Endothelial cell of umbilical vein (primary cell): ENCODE measurements around the gene EHMT1. TPM values are rescaled to one million over a fixed set of nuclear protein-coding genes. Genes with fewer than 3 reads are reported as not detected.
"Not testable (repeated sequence)": the region's sequence is repeated elsewhere in the genome, so short reads cannot be mapped to it uniquely, and the experiment has no call there.

ENCODE experiments used
- BruUV-seq: library from RNA; stranded (reverse); fragments of 400-500 nt; replicated peaks from 2 replicates; lab custom pipeline; 2021; lab: Mats Ljungman, UMichigan
- CTCF ChIA-PET: fragments of 300-600, 350-600 bp; sonication (Branson Sonifier 250); formaldehyde crosslinking; loops from one replicate; lab custom pipeline; 2021; ENCODE audit warnings: antibody characterized with exemption, inconsistent platforms; lab: Charles Lee
- POLR2A ChIA-PET: fragments of 300-600, 350-600 bp; sonication (Branson Sonifier 250); formaldehyde crosslinking; loops from one replicate; lab custom pipeline; 2021; ENCODE audit warnings: antibody characterized with exemption, inconsistent platforms; lab: Charles Lee
- DNase-seq: peaks from one replicate; pipeline ENCODE4 v3.0.0-alpha.2; 2011; ENCODE audit warnings: low read depth, low spot score
- FAIRE-seq: peaks from 2 replicates; lab custom pipeline; 2011; peaks lifted over from hg19 to GRCh38; lab: Jason Lieb, UNC
- H2AFZ ChIP-seq: 2 replicates; pipeline ENCODE4 v1.6.0; 2012; ENCODE audit warnings: low read depth, low read length, control low read depth, inconsistent platforms
- H3K27ac ChIP-seq: 2 replicates; pipeline ENCODE4 v1.5.1; 2011; ENCODE audit warnings: low read depth, mild to moderate bottlenecking, control low read depth, low read length, moderate library complexity; ENCODE audit not compliant: insufficient read depth
- H3K27me3 ChIP-seq, 2 experiments: 2 replicates each; pipeline versions ENCODE4 v1.6.0 to v1.6.1; 2011; ENCODE audit warnings: low read length in 2 of 2, mixed read lengths in 1 of 2; ENCODE audit not compliant: control insufficient read depth in 2 of 2, insufficient read depth in 2 of 2
- H3K36me3 ChIP-seq, 2 experiments: 2 replicates in 1 of 2; 3 replicates in 1 of 2; pipeline ENCODE4 v1.5.1; 2011; ENCODE audit warnings: low read length in 2 of 2, mild to moderate bottlenecking in 1 of 2, moderate library complexity in 1 of 2; ENCODE audit not compliant: control insufficient read depth in 2 of 2, insufficient read depth in 2 of 2; ENCODE audit errors: extremely low read depth in 1 of 2
- H3K4me1 ChIP-seq: 3 replicates; pipeline ENCODE4 v1.5.1; 2011; ENCODE audit warnings: mild to moderate bottlenecking, low read length; ENCODE audit not compliant: control insufficient read depth, insufficient read depth; ENCODE audit errors: extremely low read depth
- H3K4me2 ChIP-seq: 2 replicates; pipeline ENCODE4 v1.6.1; 2011; ENCODE audit warnings: low read length, control low read depth, mixed read lengths; ENCODE audit not compliant: insufficient read depth
- H3K4me3 ChIP-seq, 3 experiments: fragments of 200-600 bp in 1 of 3; sonication (generic), shearing (Covaris generic) in 1 of 3; replicated peaks in 1 of 3; 2 replicates each; pipeline ENCODE4 v1.5.1; 2011 to 2016; ENCODE audit warnings: control low read depth in 3 of 3, low read length in 3 of 3, mild to moderate bottlenecking in 2 of 3, inconsistent platforms in 1 of 3, low read depth in 1 of 3, moderate library complexity in 1 of 3; ENCODE audit not compliant: insufficient read depth in 1 of 3
- H3K79me2 ChIP-seq: 2 replicates; pipeline ENCODE4 v1.6.0; 2012; ENCODE audit warnings: low read length, inconsistent platforms; ENCODE audit not compliant: control insufficient read depth, insufficient read depth
- H3K9ac ChIP-seq: replicated peaks from 2 replicates; pipeline ENCODE3; 2011; ENCODE audit warnings: low read length, control low read depth; ENCODE audit not compliant: insufficient read depth; ENCODE audit errors: extremely low read depth
- H3K9me1 ChIP-seq: replicated peaks from 3 replicates; pipeline ENCODE4 v1.6.0; 2011; ENCODE audit warnings: mild to moderate bottlenecking, low read length; ENCODE audit not compliant: control insufficient read depth, insufficient read depth; ENCODE audit errors: extremely low read depth
- H3K9me3 ChIP-seq: replicated peaks from 2 replicates; pipeline ENCODE4 v1.5.1; 2012; ENCODE audit warnings: low read length, inconsistent platforms; ENCODE audit not compliant: control insufficient read depth, insufficient read depth
- H4K20me1 ChIP-seq: replicated peaks from 2 replicates; pipeline ENCODE3; 2011; ENCODE audit warnings: mild to moderate bottlenecking, low read length; ENCODE audit not compliant: control insufficient read depth, insufficient read depth; ENCODE audit errors: extremely low read depth
- CTCF ChIP-seq, 2 donors: IDR thresholded peaks; 1 replicate in 1 of 2; 2 replicates in 1 of 2; pipeline ENCODE4 v1.5.1; 2011; ENCODE audit warnings: low read length in 2 of 2, mild to moderate bottlenecking in 2 of 2, moderate library complexity in 2 of 2, control low read depth in 1 of 2, inconsistent platforms in 1 of 2, low read depth in 1 of 2; ENCODE audit not compliant: insufficient read depth in 1 of 2; ENCODE audit errors: extremely low read depth in 1 of 2
- EZH2 ChIP-seq: IDR thresholded peaks from 2 replicates; pipeline ENCODE4 v1.6.1; 2012; ENCODE audit warnings: borderline replicate concordance, low read depth, mild to moderate bottlenecking, moderate library complexity, low read length, inconsistent platforms; ENCODE audit not compliant: severe bottlenecking
- FOS ChIP-seq: IDR thresholded peaks from 2 replicates; pipeline ENCODE4 v1.6.1; 2011; ENCODE audit warnings: mild to moderate bottlenecking, low read length, moderate library complexity, borderline replicate concordance; ENCODE audit not compliant: insufficient read depth
- GATA2 ChIP-seq: IDR thresholded peaks from 2 replicates; pipeline ENCODE4 v1.7.0; 2011; ENCODE audit warnings: low read depth, mild to moderate bottlenecking, moderate library complexity, mixed read lengths, low read length; ENCODE audit not compliant: insufficient read length, insufficient read depth
- JUN ChIP-seq: IDR thresholded peaks from 2 replicates; pipeline ENCODE4 v1.6.1; 2011; ENCODE audit warnings: borderline replicate concordance, low read depth; ENCODE audit not compliant: insufficient read length, insufficient read depth
- MAX ChIP-seq: IDR thresholded peaks from 2 replicates; pipeline ENCODE4 v1.6.1; 2011; ENCODE audit not compliant: insufficient read depth, insufficient read length
- MYC ChIP-seq: IDR thresholded peaks from one replicate; pipeline ENCODE4 v1.6.1; 2011; ENCODE audit warnings: mild to moderate bottlenecking, low read depth, low read length
- POLR2A ChIP-seq: IDR thresholded peaks from 2 replicates; pipeline ENCODE4 v1.6.1; 2012; ENCODE audit warnings: low read depth, mild to moderate bottlenecking, control low read depth, low read length
- POLR2AphosphoS5 ChIP-seq: IDR thresholded peaks from 2 replicates; pipeline ENCODE4 v1.6.1; 2012; ENCODE audit warnings: low read depth, mild to moderate bottlenecking, control low read depth, low read length, moderate library complexity; ENCODE audit not compliant: insufficient read depth
- dilution Hi-C: fragments of 300-500 bp; cut with MboI; formaldehyde crosslinking; loops from one replicate; pipeline ENCODE4 v1.15.0; 2019; ENCODE audit warnings: low sequenced_read_pairs; ENCODE audit not compliant: extremely low pct_ligation_motif_present
- intact Hi-C: fragments of 100-400 bp; cut with micrococcal nuclease; formaldehyde crosslinking; loops from one replicate; pipeline ENCODE4 v1.10.0; 2022
- polyA plus RNA-seq, 4 experiments: library from polyadenylated mRNA; depleted of rRNA in 3 of 4; stranded (reverse) in 3 of 4; unstranded in 1 of 4; fragments of >200 nt; gene quantifications; 2 replicates each; pipeline versions ENCODE4 v1.2.1 to v1.2.3, GENCODE V29; 2011 to 2012; ENCODE audit warnings: missing spikeins in 1 of 4
- total RNA-seq: library from RNA; stranded (reverse); gene quantifications from 2 replicates; pipeline ENCODE4 v1.2.3, GENCODE V29; 2021

The EHMT1 gene
- total and polyA plus RNA-seq, 2 donors (not counting 3 experiments of a cell fraction or from before 2014, with no cell fraction given) = 48.2 to 104 TPM

- FAIRE-seq (no peak), DNase-seq (no peak)
- no peaks in the 10 kb centered on the region for H3K9me3 ChIP-seq
- no peak overlapping the region for H3K27ac ChIP-seq
- dilution Hi-C loops (no loop called here), intact Hi-C loops (no loop called here)
- H3K4me2 ChIP-seq = no peak overlapping the region
- POLR2A ChIA-PET = no interaction called here
- TF ChIP-seq EZH2 = no peak
- no peak for TF ChIP-seq MYC
- no peak for TF ChIP-seq JUN
- TF ChIP-seq POLR2A = no peak
- no peak for TF ChIP-seq POLR2AphosphoS5
- no peak for TF ChIP-seq CTCF (IDR thresholded peaks at IDR 0.05; ENCODE audit: extremely low read depth in 1 of 2, insufficient read depth in 1 of 2, low read depth in 1 of 2, low read length in 2 of 2)
- no peak for TF ChIP-seq MAX
- TF ChIP-seq FOS = no peak
- no peak for TF ChIP-seq GATA2
- no peaks in the 10 kb centered on the region for H3K36me3 ChIP-seq
- BruUV-seq = no TSS peak
- H3K4me3 ChIP-seq = no peak overlapping the region
- no peak overlapping the region for H2AFZ ChIP-seq
- no peaks in the 10 kb centered on the region for H4K20me1 ChIP-seq
- H3K9me1 ChIP-seq = no peaks in the 10 kb centered on the region
- no peak overlapping the region for H3K9ac ChIP-seq
- no peaks in the 10 kb centered on the region for H3K27me3 ChIP-seq
- H3K4me1 ChIP-seq = no peaks in the 10 kb centered on the region
- CTCF ChIA-PET = no interaction called here
- H3K79me2 ChIP-seq = no peaks in the 10 kb centered on the region
These were observed 263.7 kb downstream of the EHMT1 start for GRCh38 chr9:137882506-137882821.

GRCh38 chr9:137883977-137884376 is 265.2 kb downstream of the EHMT1 start:
- H3K36me3 ChIP-seq, H3K79me2 ChIP-seq, H3K9ac ChIP-seq, H3K9me1 ChIP-seq, intact Hi-C loops, H3K27me3 ChIP-seq, H2AFZ ChIP-seq, FAIRE-seq, H3K27ac ChIP-seq, H4K20me1 ChIP-seq, BruUV-seq, H3K4me1 ChIP-seq, dilution Hi-C loops, CTCF ChIA-PET, H3K4me2 ChIP-seq, POLR2A ChIA-PET, DNase-seq, H3K4me3 ChIP-seq, H3K9me3 ChIP-seq: not testable (repeated sequence)

- FAIRE-seq = peak; percentile 53
- H3K36me3 ChIP-seq = not testable (repeated sequence)
These were observed 265.7 kb downstream of the EHMT1 start for GRCh38 chr9:137884547-137884946.

More at GRCh38 chr9:137884547-137884946, 265.7 kb downstream of the EHMT1 start:
- H3K4me1 ChIP-seq, H4K20me1 ChIP-seq, H3K27ac ChIP-seq, H3K4me3 ChIP-seq, H3K27me3 ChIP-seq, H3K9me3 ChIP-seq, DNase-seq, H3K9me1 ChIP-seq, H3K9ac ChIP-seq, intact Hi-C loops, dilution Hi-C loops, H3K79me2 ChIP-seq, POLR2A ChIA-PET, BruUV-seq, CTCF ChIA-PET, H2AFZ ChIP-seq, H3K4me2 ChIP-seq: not testable (repeated sequence)
